Right renal cortex interstitium (tissue), 3 donors: ENCODE measurements around the gene GGNBP2. TPM values are rescaled to one million over a fixed set of nuclear protein-coding genes. Genes with fewer than 3 reads are reported as not detected.
A peak's percentile ranks its signal among the peaks of the same experiment; 100 is the strongest.

Source experiments
- DNase-seq, 3 donors: peaks; one replicate each; pipeline ENCODE4 v3.0.0-alpha.2; 2013; ENCODE audit warnings: low read depth in 3 of 3, low spot score in 2 of 3
- polyA plus RNA-seq, 3 donors: library from polyadenylated mRNA; unstranded; fragments of 120-200 nt; gene quantifications; one replicate each; pipeline ENCODE4 v1.2.1, GENCODE V29; 2013; ENCODE audit not compliant: insufficient read length in 3 of 3

GGNBP2 gene
- polyA plus RNA-seq, 3 donors = 83.2 to 87.8 (median 85.3) TPM

GRCh38 chr17:36514856-36515255, 29.9 kb upstream of the GGNBP2 start:
- no peak for DNase-seq

DNA sequence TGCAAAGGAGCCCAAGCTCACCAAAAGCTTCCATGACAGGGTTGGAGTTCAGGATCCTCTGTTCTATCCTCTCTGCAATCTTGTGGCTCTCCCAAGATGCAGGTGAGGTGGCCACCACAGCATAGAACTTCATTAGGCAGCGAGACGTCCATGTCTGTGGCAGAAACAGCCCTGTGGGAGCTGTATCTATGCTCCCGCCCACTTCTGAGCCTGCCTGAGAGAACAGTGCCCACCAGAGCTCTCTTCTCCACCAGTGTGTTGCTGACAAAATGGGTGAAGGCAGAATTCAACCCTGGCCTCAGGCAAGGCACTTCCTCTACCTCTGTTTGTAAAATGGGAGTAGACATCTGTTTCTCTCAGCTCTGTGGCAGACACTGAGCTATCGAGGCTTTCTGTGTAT, 28.9 kb upstream of the GGNBP2 start:
- no peak for DNase-seq

GRCh38 chr17:36523113-36523512, 21.6 kb upstream of the GGNBP2 start:
- no peak for DNase-seq

- no peak for DNase-seq
Observed at GRCh38 chr17:36524428-36524876, 20.3 kb upstream of the GGNBP2 start.

DNA sequence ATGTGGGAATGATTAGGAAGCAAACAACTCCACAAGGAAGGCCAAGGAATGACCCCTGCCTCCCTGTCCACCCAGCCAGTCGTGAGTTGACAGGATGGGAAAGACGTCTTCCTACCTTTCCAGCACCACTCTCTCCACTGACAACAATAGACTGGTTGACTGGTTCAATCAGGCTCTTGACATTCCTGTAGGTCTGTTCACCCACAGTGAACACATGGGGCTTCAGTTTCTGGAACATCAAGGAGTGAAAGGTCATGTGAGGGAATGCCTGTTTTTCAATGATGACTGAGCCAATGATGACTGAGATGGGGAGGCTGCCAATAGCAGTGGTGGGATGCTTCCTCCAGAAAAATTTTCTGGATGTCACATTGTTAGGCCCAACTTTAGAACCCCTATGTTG, 19.6 kb upstream of the GGNBP2 start:
- DNase-seq = no peak

- DNase-seq = no peak
Observed at GRCh38 chr17:36525888-36526287, 18.8 kb upstream of the GGNBP2 start.

- no peak for DNase-seq
Observed at GRCh38 chr17:36527621-36528250, 17.0 kb upstream of the GGNBP2 start.

DNA sequence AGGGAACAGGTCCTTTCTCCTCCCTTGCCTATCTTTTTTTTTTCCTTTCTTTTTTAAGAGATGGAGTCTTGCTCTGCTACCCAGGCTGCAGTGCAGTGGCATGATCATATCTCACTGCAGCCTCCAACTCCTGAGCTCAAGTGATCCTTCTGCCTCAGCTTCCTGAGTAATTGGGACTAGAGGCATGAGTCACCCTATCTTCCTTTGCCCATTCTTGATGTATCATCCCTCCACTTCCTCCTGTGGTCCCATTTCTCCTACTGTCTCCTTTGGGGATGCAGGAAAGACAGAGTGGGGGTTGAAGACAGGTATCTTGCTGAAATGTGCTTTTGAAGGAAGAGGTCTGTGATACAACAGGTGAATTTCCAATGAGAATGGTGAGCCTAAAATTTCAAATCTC, 15.6 kb upstream of the GGNBP2 start:
- no peak for DNase-seq

DNA sequence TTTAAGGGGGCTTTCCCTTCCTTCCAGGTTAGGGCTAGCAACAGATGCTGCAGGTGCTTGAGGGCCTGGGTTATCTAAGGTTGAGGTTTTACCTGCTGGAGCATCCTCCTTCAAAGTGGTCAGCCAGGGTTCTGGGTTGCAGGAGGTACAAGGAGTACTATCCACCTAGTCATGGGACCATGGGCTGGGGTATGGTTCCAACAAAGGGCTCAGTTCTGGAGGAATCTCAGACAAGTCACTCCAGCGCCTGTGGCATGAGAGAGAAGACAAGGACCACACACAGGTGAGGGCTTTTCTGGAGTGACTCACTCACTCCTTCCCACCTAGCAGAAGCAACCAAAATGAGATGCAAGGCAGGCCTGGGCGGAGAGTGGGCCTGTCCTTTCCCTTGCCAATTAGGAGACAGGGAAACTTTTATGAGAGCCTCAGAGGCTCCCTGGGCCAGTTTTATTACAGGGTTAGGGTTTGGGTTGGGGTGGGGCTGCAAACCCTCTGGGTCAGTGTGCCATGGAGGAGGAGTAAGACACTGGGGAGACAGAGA, 12.2 kb upstream of the GGNBP2 start:
- no peak for DNase-seq

- DNase-seq = peak in 2 of 3 donors; percentile 31 to 36
Observed at GRCh38 chr17:36533935-36534839, 10.5 kb upstream of the GGNBP2 start.

- DNase-seq = peak; percentile 69 to 75 (median 72)
Observed at GRCh38 chr17:36534840-36535668, 9.7 kb upstream of the GGNBP2 start, which contains the start of the genes MYO19 and PIGW. Gene MYO19 (minus strand): TSS chr17:36534868. CDS start chr17:36532538, 2,330 bp downstream. Gene PIGW (plus strand): TSS chr17:36534987. CDS start chr17:36537102, 2,115 bp downstream.

DNA sequence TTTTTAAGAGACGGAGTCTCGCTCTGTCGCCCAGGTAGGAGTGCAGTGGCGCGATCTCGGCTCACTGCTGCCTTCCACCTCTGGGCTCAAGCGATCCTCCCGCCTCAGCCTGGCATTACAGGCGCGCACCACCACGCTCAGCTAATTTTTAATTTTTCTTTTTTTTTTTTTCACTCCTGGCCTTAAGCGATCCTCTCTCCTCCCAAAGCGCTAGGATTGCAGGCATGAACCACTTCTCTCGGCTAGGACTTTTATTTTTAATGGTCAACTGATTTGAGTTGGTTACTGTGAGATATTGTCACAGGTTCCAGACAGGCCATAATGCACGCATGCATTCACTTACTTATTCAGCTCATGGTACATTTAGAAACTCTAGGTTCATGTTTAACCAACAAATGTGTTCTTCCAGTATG, 9.0 kb upstream of the GGNBP2 start:
- DNase-seq = no peak

- no peak for DNase-seq
Observed at GRCh38 chr17:36540696-36541095, 4.0 kb upstream of the GGNBP2 start.

DNA sequence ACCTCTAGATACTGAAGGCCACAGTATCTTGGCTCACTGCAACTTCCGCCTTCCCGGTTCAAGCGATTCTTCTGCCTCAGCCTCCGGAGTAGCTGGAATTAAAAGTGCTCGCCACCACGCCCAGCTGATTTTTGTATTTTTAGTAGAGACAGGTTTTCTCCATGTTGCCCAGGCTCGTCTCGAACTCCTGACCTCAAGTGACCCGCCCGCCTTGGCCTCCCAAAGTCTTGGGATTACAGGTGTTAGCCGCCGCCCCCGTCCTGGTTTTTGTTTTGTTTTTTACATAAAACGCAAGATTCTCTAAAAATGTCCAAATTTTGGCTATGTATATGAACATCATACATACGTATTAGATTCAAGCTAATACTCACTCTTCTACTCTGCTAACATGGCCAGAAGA, 2.0 kb upstream of the GGNBP2 start:
- no peak for DNase-seq

GRCh38 chr17:36544044-36544306, 744 bp upstream of the GGNBP2 start:
- DNase-seq = peak; percentile 31 to 40 (median 31)

GRCh38 chr17:36545077-36545464, 352 bp downstream of the GGNBP2 start:
- DNase-seq = no peak

DNA sequence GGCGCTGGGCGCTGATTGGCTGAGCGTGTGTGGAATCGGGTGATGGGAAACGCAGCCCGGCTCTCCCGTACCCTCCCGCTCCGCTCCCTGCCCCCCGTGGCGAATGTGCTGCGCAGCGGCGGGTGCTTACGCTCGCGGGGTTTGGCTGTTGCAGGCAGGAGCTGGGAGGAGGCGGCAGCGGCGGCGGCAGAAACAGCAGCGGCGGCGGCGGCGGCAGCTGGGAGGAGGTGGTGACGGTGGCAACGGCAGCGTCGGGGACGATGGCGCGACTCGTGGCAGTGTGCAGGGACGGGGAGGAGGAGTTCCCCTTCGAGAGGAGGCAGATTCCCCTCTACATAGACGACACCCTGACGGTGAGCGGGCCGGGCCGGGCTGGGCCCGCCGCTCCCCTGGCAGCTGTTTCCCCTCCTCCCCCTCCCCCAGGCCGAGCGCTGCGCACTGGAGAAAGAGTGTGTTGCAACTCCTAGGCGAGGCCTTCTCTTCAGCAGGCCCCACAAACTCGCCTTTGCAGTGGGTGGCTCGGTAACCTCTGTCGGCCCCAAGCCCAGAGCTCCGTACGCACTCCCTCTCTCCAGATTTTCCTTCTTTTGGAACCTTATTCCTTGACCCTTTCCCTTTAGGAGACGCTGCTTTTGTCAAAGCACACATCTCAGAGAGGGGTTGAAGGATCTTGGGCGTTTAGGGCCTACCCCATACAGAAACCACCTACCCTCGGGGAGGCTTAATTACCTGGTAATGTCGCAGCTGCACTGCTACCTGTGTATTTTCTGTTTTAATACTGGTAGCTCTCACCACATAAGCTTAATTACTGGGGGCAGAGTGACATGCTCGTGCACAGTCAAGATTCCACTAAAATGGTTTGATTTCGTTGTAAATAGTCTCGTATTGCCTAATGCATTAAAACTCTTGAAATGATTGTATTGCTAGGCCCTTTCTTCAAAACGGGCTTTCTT, 1.0 kb downstream of the GGNBP2 start:
- peak; percentile 83 to 97 (median 93) for DNase-seq

DNA sequence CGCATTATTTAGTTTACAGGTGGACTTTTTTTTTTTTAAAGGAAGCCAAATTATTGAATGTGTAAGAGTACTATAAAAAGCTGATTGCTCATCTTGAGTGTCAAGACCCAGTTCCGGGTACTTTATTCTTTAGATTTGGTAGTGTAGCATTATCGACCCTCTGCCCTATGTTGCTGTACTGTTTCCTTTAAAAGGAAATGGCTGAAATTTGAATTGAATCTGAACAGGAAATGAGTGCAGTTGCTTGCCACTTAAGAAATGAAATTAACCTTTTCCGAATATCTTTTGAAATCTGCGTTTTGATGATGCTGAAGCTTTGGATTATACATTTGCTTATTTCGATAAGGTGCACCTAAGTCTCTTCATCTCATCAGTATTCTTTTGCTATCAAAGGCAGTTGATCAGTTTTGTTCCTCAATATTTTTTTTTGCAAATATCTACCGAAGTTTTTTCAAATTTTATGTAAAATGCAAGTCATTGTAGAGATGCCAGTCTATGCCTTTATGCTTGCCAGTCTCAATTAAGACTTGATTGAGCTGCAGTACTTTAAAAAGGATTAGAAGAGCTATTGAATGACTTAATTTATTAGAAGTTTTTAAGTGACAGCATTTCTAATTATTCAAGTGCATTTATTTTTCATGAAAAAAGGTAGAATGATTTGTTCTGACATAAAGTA, 1.8 kb downstream of the GGNBP2 start:
- no peak for DNase-seq

- no peak for DNase-seq
Observed at GRCh38 chr17:36547776-36548175, 3.1 kb downstream of the GGNBP2 start.
